Measurements from ENCODE around the gene MYOC.
"Not testable (repeated sequence)": the region's sequence is repeated elsewhere in the genome, so short reads cannot be mapped to it uniquely, and the experiment has no call there.

MYOC gene

GRCh38 chr1:171603042-171603441, 49.4 kb downstream of the MYOC start:
- not testable (repeated sequence) for DNase-seq

GRCh38 chr1:171600862-171601261, 51.6 kb downstream of the MYOC start:
- no peak for DNase-seq

- DNase-seq: not testable (repeated sequence)
These were observed 52.2 kb downstream of the MYOC start for GRCh38 chr1:171600310-171600709.

- no peak for DNase-seq
These were observed 55.3 kb downstream of the MYOC start for GRCh38 chr1:171597203-171597602.

- DNase-seq: no peak
These were observed 55.8 kb downstream of the MYOC start for GRCh38 chr1:171596705-171597104.

GRCh38 chr1:171596119-171596518, 56.4 kb downstream of the MYOC start:
- no peak for DNase-seq

- no peak for DNase-seq
These were observed 57.2 kb downstream of the MYOC start for GRCh38 chr1:171595324-171595723.

GRCh38 chr1:171590022-171590421, 62.5 kb downstream of the MYOC start:
- DNase-seq: no peak

GRCh38 chr1:171588230-171588629, 64.3 kb downstream of the MYOC start:
- no peak for DNase-seq

GRCh38 chr1:171585715-171586114, 66.8 kb downstream of the MYOC start:
- no peak for DNase-seq
